H1 (cell line): ENCODE measurements around the gene DMC1. TPM values are rescaled to one million over a fixed set of nuclear protein-coding genes. Genes with fewer than 3 reads are reported as not detected.

Experiments used
- ASH2L ChIP-seq: fragments of 200-600, 300-600 bp; sonication (generic); IDR thresholded peaks from one replicate; pipeline ENCODE4 v1.7.1; 2017; ENCODE audit warnings: low read length
- BACH1 ChIP-seq: IDR thresholded peaks from 2 replicates; pipeline ENCODE4 v1.6.1; 2012; ENCODE audit warnings: low read length, improper control_type of control experiment
- BCL11A ChIP-seq, 2 experiments: IDR thresholded peaks; one replicate each; pipeline ENCODE4 v1.6.1; 2011; ENCODE audit warnings: low read depth in 2 of 2, low read length in 2 of 2, mild to moderate bottlenecking in 2 of 2
- CBX5 ChIP-seq: fragments of 300-800, 300-1000 bp; sonication (generic); IDR thresholded peaks from 2 replicates; pipeline ENCODE4 v1.7.1; 2016; ENCODE audit warnings: antibody characterized with exemption, low read length, low read depth
- CBX8 ChIP-seq: fragments of 300-800, 300-1000 bp; sonication (generic); IDR thresholded peaks from 2 replicates; pipeline ENCODE4 v1.7.1; 2016; ENCODE audit warnings: low read depth, low read length, borderline replicate concordance
- EZH2 ChIP-seq: fragments of 200-600 bp; sonication (generic); IDR thresholded peaks from 2 replicates; pipeline ENCODE4 v1.7.1; 2012; ENCODE audit warnings: low read depth, mild to moderate bottlenecking, moderate library complexity, low read length, inconsistent platforms; ENCODE audit not compliant: severe bottlenecking
- KDM5A ChIP-seq: fragments of 200-600 bp; IDR thresholded peaks from 2 replicates; pipeline ENCODE4 v1.7.1; 2012; ENCODE audit warnings: mild to moderate bottlenecking, low read length, inconsistent platforms, mixed read lengths
- POU5F1 ChIP-seq: IDR thresholded peaks from 2 replicates; pipeline ENCODE4 v1.6.1; 2011; ENCODE audit warnings: low read depth, mild to moderate bottlenecking, low read length, moderate library complexity
- RFX5 ChIP-seq: IDR thresholded peaks from 2 replicates; pipeline ENCODE4 v1.6.1; 2011; ENCODE audit warnings: low read depth, low read length, improper control_type of control experiment, borderline replicate concordance
- polyA plus RNA-seq, 7 experiments: library from polyadenylated mRNA; depleted of rRNA in 3 of 7; stranded (reverse) in 5 of 7; unstranded in 2 of 7; fragments of >200 nt in 5 of 7; fragments of 200-250 nt in 2 of 7; gene quantifications; 1 replicate in 5 of 7; 2 replicates in 1 of 7; 4 replicates in 1 of 7; pipeline versions ENCODE4 v1.2.1 to v1.2.3, GENCODE V29; 2011 to 2013; ENCODE audit warnings: missing spikeins in 2 of 7, mixed read lengths in 2 of 7
- total RNA-seq: library from RNA; stranded (reverse); fragmentation: NEBNext Ultra II Directional; extraction: Animal tissue kit (Norgen Biotek cat#: 25700); gene quantifications from 2 replicates; pipeline ENCODE4 v1.2.1, GENCODE V29; 2021
- TF ChIP-seq, protein P1 (sequence below): IDR thresholded peaks from 2 replicates; pipeline ENCODE4 v1.6.1; 2012; ENCODE audit warnings: inconsistent platforms
- TF ChIP-seq, protein P2 (sequence below): IDR thresholded peaks from 2 replicates; pipeline ENCODE4 v1.6.1; 2012; ENCODE audit warnings: inconsistent platforms

The DMC1 gene
- total and polyA plus RNA-seq, 2 of the 8 experiments (the other 6 are each of a cell fraction or from before 2014, with no cell fraction given), result 3.8 to 7.2 TPM

DNA sequence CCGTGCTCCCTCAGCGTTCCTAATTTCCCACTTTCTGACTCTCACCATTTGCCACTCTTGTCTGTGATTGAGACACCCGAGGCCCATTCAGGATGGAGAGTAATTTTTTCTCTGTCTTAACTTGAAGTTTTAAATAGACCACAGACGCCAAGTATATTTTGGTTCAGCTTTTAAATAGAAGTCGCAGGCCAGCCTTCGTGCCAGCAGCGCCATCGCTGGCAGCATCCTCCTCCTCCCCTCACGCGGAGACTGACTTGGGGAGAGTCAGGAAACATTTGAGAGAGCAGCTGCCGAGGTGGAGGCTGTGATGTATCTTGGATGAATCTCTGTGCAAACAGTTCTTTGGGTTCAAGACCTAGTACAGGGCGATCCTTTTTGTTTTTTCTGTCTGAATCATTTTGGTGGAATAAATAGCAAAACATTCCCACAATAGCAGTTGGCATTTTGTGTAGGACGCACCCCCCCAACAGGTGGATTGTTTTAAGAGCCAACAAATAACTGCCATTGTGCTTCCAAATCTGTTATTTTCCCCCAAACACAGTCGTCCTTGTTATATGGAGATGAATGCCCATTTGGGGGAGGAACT, 889 bp upstream of the DMC1 start (continued):
- TF ChIP-seq, protein P1, sequence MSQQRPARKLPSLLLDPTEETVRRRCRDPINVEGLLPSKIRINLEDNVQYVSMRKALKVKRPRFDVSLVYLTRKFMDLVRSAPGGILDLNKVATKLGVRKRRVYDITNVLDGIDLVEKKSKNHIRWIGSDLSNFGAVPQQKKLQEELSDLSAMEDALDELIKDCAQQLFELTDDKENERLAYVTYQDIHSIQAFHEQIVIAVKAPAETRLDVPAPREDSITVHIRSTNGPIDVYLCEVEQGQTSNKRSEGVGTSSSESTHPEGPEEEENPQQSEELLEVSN, result peak; percentile 78
- TF ChIP-seq RFX5, result no peak
- no peak for TF ChIP-seq CBX5
- no peak for TF ChIP-seq BACH1
- peak; percentile 48 for TF ChIP-seq ASH2L
- no peak for TF ChIP-seq POU5F1
- TF ChIP-seq CBX8, result no peak
- TF ChIP-seq, protein P2, sequence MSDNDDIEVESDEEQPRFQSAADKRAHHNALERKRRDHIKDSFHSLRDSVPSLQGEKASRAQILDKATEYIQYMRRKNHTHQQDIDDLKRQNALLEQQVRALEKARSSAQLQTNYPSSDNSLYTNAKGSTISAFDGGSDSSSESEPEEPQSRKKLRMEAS, result peak; percentile 88
- TF ChIP-seq KDM5A, result no peak
- TF ChIP-seq EZH2, result no peak
- TF ChIP-seq BCL11A (IDR thresholded peaks at IDR 0.05; ENCODE audit: low read depth in 2 of 2, low read length in 2 of 2), result no peak
